ENCODE data around the gene UBTF.
"Not testable (repeated sequence)": the region's sequence is repeated elsewhere in the genome, so short reads cannot be mapped to it uniquely, and the experiment has no call there.

Gene UBTF

GRCh38 chr17:44247876-44248736 is 28.6 kb upstream of the UBTF start:
- DNase-seq (ENCODE audit: low read depth) = no peak

GRCh38 chr17:44247440-44247841 is 28.0 kb upstream of the UBTF start:
- no peak for DNase-seq (ENCODE audit: low read depth)

GRCh38 chr17:44241106-44241624 is 21.7 kb upstream of the UBTF start:
- DNase-seq (ENCODE audit: low read depth) = no peak

- DNase-seq (ENCODE audit: low read depth) = not testable (repeated sequence)
Measured at GRCh38 chr17:44237886-44238285, 18.4 kb upstream of the UBTF start.

DNA sequence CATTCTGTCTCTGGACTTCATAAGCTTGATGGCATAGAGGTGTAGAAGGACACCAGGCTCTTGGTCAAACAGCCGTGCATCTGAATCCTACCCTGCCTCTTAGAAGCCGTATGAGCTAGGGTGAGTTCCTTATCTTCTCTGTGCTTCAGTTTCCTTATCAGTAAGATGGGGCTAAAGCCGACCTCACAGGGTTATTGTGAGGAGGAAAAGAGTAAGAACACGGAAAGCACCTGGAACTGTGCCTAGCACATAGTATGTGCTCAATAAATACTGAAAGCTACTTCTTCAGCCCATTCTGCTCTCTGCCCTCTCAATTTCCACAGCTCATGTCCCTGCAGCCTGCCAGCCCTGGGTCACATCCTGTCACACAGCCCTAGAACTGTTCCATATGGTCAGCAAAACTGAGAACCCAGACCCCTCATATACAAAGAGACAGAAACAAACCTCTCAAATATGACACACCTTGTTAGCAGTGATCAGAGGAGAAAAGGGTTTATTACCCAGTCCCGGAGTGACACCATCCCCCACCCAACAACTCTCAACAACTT is 17.0 kb upstream of the UBTF start:
- DNase-seq (ENCODE audit: low read depth) = no peak

- DNase-seq (ENCODE audit: low read depth) = no peak
Measured at GRCh38 chr17:44235583-44235936, 16.1 kb upstream of the UBTF start.

GRCh38 chr17:44233582-44233981 is 14.1 kb upstream of the UBTF start:
- DNase-seq (ENCODE audit: low read depth) = no peak

GRCh38 chr17:44232061-44232460 is 12.6 kb upstream of the UBTF start:
- DNase-seq (ENCODE audit: low read depth) = no peak

DNA sequence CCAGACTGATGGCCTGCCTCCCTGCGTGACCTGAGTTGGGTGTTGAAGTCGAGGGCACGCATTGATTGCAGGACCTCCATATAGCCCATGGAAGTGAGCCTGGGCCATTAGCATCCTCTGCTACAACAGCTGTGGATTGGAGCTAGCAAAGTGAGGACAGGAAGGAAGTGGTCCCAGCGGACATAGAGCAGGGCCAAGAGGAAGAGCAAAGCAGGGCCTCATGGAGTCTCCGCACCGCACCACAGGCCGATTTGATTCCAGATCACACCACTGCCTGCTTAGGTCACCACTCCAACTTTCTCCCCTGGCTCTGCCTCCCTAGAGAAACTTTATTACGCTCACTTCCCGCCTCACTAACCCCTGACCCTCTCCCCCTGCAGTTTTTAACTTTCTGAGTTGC is 10.7 kb upstream of the UBTF start:
- no peak for DNase-seq (ENCODE audit: low read depth)

DNA sequence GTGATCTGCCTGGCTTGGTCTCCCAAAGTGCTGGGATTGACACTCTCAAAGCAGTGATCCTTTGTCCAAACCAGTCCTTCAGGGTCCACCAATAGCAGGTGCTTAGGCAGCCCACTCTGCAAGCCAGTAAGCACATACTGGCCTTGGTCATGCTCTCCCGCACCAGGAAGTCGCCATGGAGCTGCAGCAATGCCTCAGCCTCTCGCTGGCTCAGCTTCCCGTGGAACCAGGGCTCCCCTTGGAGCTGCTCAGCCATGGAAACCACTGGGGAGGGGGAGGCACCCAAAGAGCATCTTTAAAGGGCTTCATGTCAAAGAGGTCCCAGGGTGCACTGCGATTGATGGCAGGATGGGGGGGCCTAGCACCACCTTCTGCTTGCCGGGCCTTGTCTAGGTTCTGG is 9.6 kb upstream of the UBTF start:
- DNase-seq (ENCODE audit: low read depth) = no peak

- DNase-seq (ENCODE audit: low read depth) = no peak
Measured at GRCh38 chr17:44223541-44224071, 4.1 kb upstream of the UBTF start.

DNA sequence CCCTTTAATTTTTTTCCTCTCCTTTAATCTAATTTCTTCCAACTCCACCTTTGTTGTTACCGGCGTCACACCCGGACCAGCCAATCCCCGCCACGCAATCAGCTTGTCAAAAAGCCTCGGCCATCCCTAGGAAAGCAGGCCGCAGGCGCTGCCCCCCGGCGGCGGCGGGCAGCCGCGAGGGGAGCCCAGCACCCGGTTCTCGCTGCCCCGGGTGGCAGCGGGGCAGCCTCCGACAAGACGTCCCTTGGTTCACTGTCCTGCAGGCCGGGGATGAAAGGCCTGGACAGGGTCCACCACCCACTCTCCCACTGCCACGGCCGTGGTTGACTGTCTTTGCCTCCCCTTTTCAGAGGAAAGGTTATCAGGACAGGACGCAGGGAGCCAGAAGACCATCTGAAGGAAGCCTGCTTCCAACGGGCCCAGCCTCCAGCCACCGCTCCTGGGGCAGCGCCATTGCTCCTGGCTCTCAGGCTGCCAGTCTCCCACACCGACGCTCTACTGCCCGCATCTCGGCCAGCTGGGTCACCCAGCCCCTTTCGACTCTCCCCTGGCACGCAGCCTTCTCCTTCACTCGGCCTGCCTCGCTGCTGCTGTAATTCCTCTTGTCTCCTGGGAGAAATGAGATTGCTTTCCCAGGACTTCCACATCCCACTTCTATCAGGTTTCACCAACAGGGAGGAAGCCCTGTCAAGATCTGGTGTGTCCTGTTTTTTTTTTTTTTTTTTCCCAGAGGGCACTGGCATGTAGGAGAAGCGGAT is 2.8 kb upstream of the UBTF start:
- DNase-seq (ENCODE audit: low read depth) = no peak

DNA sequence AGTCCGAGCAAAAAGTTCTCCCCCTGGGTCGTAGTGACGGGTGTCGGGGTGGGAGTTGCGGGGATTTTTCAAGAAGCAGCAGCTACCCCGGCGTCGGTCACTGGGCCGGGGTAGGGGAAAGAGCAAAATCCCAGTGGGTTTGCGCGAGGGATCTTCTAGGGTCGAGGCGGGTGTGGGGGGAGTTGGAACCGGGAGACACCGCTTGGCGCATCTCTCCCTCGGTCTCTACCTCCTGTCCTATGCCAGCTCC is 2.3 kb upstream of the UBTF start:
- DNase-seq (ENCODE audit: low read depth) = no peak

- DNase-seq (ENCODE audit: low read depth) = peak; percentile 46
Measured at GRCh38 chr17:44221084-44221861, 1.8 kb upstream of the UBTF start.

DNA sequence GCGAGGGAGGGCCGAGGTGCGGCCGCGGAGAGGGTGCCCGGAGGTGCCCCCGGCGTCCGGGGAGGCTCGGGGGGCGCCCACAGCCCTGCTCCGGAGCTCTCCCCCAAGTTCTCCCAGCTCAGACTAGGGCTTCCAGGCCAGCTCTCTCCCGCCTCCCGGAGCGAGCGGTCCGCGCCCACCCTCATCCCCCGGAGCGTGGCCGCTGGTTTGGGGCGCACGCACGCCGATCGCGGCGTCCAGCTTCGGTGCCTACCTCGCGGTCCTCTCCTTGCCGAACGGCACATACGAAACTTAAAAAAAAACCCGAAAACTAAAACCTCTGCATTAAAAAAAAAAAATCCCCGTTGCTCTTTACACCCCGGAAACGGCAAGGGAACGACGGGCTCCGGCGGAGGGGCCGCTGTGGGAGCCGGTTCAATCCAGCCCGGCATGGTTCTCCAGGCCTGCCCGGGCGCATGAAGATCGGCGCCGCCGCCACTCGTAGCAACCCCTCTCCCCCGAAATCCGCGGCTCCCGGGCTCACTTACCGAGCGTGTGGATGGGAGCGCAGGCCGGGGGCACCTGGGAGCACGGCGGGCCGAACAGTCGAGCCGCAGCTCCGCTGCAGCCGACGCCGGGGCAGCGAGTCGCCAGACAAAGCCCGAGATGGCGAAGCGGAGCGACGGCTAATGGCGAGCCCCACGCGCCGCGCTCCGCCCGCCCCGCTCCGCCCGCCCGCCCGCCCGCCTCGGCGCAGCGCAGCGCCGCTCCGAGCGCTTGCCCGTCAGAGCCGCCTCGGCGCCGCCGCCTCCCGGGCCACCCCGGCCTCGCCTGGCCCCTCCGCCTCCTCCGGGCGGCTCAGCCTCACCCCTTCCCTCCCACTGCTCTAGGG is 973 bp upstream of the UBTF start:
- DNase-seq (ENCODE audit: low read depth) = peak; percentile 39

GRCh38 chr17:44219108-44219615 is 313 bp downstream of the UBTF start:
- DNase-seq (ENCODE audit: low read depth) = peak; percentile 57

DNA sequence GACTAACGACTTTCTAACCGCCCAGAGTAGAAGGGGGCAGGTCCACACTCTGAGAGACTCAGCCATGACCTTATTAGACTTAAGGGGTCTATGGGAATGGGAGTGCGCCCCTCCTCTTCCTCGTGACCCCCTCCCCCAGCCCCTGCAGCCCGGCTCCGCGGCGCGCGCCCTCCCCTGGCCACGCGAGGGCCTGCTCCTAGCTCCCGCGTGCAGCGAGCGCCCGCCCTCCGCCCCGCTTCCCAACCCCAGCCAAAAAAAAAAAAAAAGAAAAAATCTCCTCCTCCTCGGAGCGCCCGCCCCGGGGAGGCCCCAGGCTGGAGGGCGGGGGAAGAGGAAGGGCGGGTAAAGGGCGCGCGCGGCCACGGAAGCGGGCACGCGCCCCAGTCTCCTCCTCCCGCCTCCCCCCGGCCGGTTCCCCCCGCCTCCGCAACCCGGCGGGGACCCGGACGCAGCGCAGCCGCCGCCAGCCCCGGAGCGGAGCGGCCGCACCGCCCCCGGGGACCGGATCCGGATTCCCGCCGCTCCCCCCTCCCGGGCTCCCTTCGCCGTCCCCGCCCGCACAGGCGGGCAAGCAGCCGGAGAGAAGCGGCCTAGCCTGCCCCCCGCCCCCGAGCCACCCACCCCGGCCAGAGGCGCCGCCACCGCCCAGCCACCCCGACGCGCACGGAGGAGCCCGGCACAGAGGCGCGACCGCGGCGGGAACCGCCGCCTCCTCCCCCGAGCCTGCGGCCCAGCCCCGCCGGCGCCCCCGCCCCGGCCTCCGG is 949 bp downstream of the UBTF start:
- DNase-seq (ENCODE audit: low read depth) = peak; percentile 82

GRCh38 chr17:44217738-44218343 is 1.6 kb downstream of the UBTF start:
- no peak for DNase-seq (ENCODE audit: low read depth)

DNA sequence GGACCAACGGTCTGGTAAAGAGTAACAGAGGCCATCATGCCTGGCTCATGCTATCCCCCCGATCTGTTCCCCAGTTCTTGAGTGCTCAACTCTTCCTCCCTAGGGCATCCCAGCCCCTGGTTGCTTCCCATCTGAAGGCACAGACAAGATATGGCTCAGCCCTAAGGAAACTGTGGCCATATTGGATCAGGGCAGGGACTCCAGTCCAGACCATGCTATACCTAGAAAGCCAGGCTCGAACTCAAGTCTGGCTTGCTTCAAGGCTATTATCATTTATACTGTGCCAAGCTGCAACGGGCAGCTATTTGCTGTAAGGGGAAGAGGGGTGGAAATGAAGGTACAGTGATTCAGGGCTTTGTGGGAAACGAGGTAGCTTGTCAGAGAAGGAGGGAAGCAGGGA is 2.8 kb downstream of the UBTF start:
- no peak for DNase-seq (ENCODE audit: low read depth)

GRCh38 chr17:44216173-44216572 is 3.3 kb downstream of the UBTF start:
- no peak for DNase-seq (ENCODE audit: low read depth)

All from activated T-cell treated with anti-CD3 and anti-CD28 coated beads for 24 hours (primary cell).